Activated naive CD4-positive, alpha-beta T cell treated with anti-CD3 and anti-CD28 coated beads, Interleukin-2, amount 10 ng/mL, durations not matched to agents 7 days and 5 days (primary cell): ENCODE results near the gene HLA-G.
"Not testable (repeated sequence)": the region's sequence is repeated elsewhere in the genome, so short reads cannot be mapped to it uniquely, and the experiment has no call there.

Source experiments
- CTCF ChIA-PET: fragments of 350-600 bp; sonication (Branson Sonifier 250); formaldehyde crosslinking; loops from one replicate; lab custom pipeline; 2021; ENCODE audit warnings: antibody characterized with exemption; lab: Charles Lee
- DNase-seq: peaks from one replicate; pipeline ENCODE4 v3.0.0-alpha.2; 2020
- H3K27ac Mint-ChIP-seq: one replicate; pipeline ENCODE4 v1.8.0; 2021; ENCODE audit warnings: mild to moderate bottlenecking, moderate library complexity, mixed read lengths
- H3K27me3 Mint-ChIP-seq: one replicate; pipeline ENCODE4 v1.8.0; 2021; ENCODE audit warnings: mild to moderate bottlenecking, mixed read lengths
- H3K36me3 Mint-ChIP-seq: one replicate; pipeline ENCODE4 v1.8.0; 2021; ENCODE audit warnings: mixed read lengths
- H3K4me1 Mint-ChIP-seq: one replicate; pipeline ENCODE4 v1.8.0; 2021; ENCODE audit warnings: mixed read lengths
- H3K4me3 Mint-ChIP-seq: one replicate; pipeline ENCODE4 v1.8.0; 2021; ENCODE audit warnings: mild to moderate bottlenecking, moderate library complexity, mixed read lengths
- H3K9me3 Mint-ChIP-seq: one replicate; pipeline ENCODE4 v1.8.0; 2021; ENCODE audit warnings: mixed read lengths

The HLA-G gene

GRCh38 chr6:29861521-29862255 lies 34.1 kb downstream of the HLA-G start:
- Mint-ChIP-seq H3K27ac (no peak overlapping the region), H3K4me3 (no peak overlapping the region), H3K9me3 (no peaks in the 10 kb centered on the region), H3K36me3 (no peaks in the 10 kb centered on the region), H3K4me1 (no peaks in the 10 kb centered on the region), H3K27me3 (peaks cover 51% of the 10 kb centered on the region)
- CTCF ChIA-PET, result interaction anchor here (0.9 to 1.4 kb wide), 2 partner anchors 10 to 13 kb away, joined by 3 to 4 read pairs; no protein-coding TSS in a partner anchor
- no peak for DNase-seq

GRCh38 chr6:29864037-29864810 lies 36.6 kb downstream of the HLA-G start:
- no peaks in the 10 kb centered on the region for H3K36me3 Mint-ChIP-seq
- no peaks in the 10 kb centered on the region for H3K4me1 Mint-ChIP-seq
- peaks cover 69% of the 10 kb centered on the region for H3K27me3 Mint-ChIP-seq
- H3K27ac Mint-ChIP-seq, result no peak overlapping the region
- CTCF ChIA-PET, result interaction anchor here (0.9 to 1.1 kb wide), 2 partner anchors 104 to 269 kb away, joined by 3 read pairs; no protein-coding TSS in a partner anchor
- no peak overlapping the region for H3K4me3 Mint-ChIP-seq
- DNase-seq, result no peak
- H3K9me3 Mint-ChIP-seq, result no peaks in the 10 kb centered on the region

GRCh38 chr6:29865631-29866030 lies 38.0 kb downstream of the HLA-G start:
- H3K4me1 Mint-ChIP-seq, result no peaks in the 10 kb centered on the region
- no peaks in the 10 kb centered on the region for H3K9me3 Mint-ChIP-seq
- H3K27ac Mint-ChIP-seq, result no peak overlapping the region
- no peak for DNase-seq
- no peaks in the 10 kb centered on the region for H3K36me3 Mint-ChIP-seq
- CTCF ChIA-PET, result no interaction called here
- no peak overlapping the region for H3K4me3 Mint-ChIP-seq
- peaks cover 70% of the 10 kb centered on the region for H3K27me3 Mint-ChIP-seq

DNA sequence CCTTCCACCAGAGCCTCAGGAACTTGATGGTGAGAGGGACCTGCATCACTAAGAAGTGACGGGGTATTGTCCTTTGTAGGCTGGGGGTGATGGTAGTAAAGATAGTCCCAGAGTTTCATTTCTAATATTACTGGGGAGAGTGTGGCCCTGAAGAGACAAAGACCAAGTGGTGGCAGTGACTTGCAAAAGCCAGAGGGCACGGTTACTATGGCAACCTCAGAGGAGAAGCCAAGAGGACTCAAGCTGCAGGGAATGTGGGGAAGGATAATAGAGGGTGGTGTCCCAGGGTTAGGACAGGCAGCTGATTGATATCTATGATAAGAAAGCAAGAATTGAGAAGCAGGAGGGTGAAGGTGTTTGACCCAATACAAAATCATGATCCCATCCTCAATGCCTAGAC lies 42.5 kb downstream of the HLA-G start:
- no peak for DNase-seq
- Mint-ChIP-seq H3K4me1 (no peaks in the 10 kb centered on the region), H3K4me3 (no peak overlapping the region), H3K27me3 (peaks cover 44% of the 10 kb centered on the region), H3K36me3 (no peaks in the 10 kb centered on the region), H3K27ac (no peak overlapping the region), H3K9me3 (peaks cover 2% of the 10 kb centered on the region)
- CTCF ChIA-PET, result no interaction called here

GRCh38 chr6:29872791-29873190 lies 45.2 kb downstream of the HLA-G start:
- no peaks in the 10 kb centered on the region for H3K36me3 Mint-ChIP-seq
- H3K27me3 Mint-ChIP-seq, result peaks cover 22% of the 10 kb centered on the region
- H3K4me1 Mint-ChIP-seq, result no peaks in the 10 kb centered on the region
- DNase-seq, result no peak
- H3K27ac Mint-ChIP-seq, result no peak overlapping the region
- no peak overlapping the region for H3K4me3 Mint-ChIP-seq
- CTCF ChIA-PET, result no interaction called here
- H3K9me3 Mint-ChIP-seq, result peaks cover 14% of the 10 kb centered on the region

DNA sequence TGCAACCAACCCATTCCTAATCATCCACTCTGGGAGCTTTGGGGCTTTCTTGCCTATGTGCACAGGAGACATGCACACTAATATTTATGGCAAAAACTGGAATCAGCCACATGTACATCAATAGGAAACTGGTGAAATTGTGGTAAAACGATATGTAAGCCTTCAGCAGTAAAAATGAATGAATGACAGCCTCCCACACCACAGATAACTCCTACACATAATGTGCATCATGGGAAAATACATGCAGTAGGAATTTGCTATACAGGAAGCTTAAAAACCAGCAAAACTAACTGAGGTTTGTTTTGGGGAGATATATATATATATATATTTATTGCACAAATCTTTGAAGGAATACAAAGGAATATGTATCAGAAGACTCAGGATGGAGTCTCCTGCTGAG lies 47.6 kb downstream of the HLA-G start:
- DNase-seq, result no peak
- Mint-ChIP-seq H3K4me1 (no peaks in the 10 kb centered on the region), H3K4me3 (no peak overlapping the region), H3K36me3 (no peaks in the 10 kb centered on the region), H3K9me3 (peaks cover 14% of the 10 kb centered on the region), H3K27ac (no peak overlapping the region), H3K27me3 (peaks cover 10% of the 10 kb centered on the region)
- CTCF ChIA-PET, result no interaction called here

GRCh38 chr6:29875734-29876133 lies 48.1 kb downstream of the HLA-G start:
- H3K36me3 Mint-ChIP-seq, H3K4me1 Mint-ChIP-seq, DNase-seq, H3K4me3 Mint-ChIP-seq, H3K27ac Mint-ChIP-seq: not testable (repeated sequence)
- H3K27me3 Mint-ChIP-seq, result peaks cover 12% of the 10 kb centered on the region
- H3K9me3 Mint-ChIP-seq, result peaks cover 14% of the 10 kb centered on the region
- CTCF ChIA-PET, result interaction anchor here (1.0 kb wide), 1 partner anchor 16 kb away, joined by 3 read pairs; no protein-coding TSS in a partner anchor
